ENCODE results near the gene GPR18. TPM values are rescaled to one million over a fixed set of nuclear protein-coding genes. Genes with fewer than 3 reads are reported as not detected.
A peak's percentile ranks its signal among the peaks of the same experiment; 100 is the strongest.

The GPR18 gene
- total and polyA plus RNA-seq, 9 of the 15 experiments (the other 6 are each of a cell fraction or from before 2014, with no cell fraction given), result 0.75 TPM; not detected in 8

DNA sequence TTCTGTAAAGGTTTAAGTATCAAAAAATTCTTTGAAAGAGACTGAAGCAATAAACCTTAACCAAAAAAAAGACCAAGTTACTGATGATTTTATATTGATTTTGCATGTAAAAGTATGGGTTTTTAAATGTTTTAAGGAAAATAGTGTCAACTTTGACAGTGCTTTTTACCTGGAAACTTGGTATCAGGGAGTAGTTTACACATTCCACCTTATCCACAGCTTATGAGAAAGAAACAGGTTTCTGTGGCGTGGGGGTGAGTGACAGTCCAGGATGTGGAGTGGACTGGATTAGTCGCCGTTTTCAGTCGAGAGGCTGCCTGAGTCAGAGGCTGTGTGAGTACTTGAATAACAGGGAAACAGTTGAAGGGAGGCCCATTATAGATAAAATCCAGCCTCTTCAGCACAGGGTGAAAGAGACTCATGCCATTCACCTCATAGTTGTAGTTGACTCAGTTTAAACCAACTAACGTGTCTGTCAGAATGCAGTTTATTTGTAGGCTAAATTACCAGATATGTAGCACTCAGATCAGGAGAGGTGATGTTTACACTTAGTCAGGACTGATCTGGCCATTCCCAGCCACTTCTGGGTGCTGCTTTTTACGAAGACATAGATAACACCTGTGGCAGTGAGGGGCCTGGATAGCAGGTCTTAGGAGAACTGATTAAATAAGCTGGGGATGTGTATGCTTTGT, 49.6 kb upstream of the GPR18 start (continued):
- no peak for TF ChIP-seq ZNF655 (CRISPR knock-in tag; IDR thresholded peaks at IDR 0.05)
- TF ChIP-seq MCM3 (IDR thresholded peaks at IDR 0.05), result no peak
- no peak for TF ChIP-seq ZNF407 (IDR thresholded peaks at IDR 0.05; ENCODE audit: low read depth)
- 0 out of 2 replicates have a peak, but pooled peaks have one; percentile 14 for TF ChIP-seq NFE2 (IDR thresholded peaks at IDR 0.05; ENCODE audit: low read depth)
- TF ChIP-seq, protein P1, sequence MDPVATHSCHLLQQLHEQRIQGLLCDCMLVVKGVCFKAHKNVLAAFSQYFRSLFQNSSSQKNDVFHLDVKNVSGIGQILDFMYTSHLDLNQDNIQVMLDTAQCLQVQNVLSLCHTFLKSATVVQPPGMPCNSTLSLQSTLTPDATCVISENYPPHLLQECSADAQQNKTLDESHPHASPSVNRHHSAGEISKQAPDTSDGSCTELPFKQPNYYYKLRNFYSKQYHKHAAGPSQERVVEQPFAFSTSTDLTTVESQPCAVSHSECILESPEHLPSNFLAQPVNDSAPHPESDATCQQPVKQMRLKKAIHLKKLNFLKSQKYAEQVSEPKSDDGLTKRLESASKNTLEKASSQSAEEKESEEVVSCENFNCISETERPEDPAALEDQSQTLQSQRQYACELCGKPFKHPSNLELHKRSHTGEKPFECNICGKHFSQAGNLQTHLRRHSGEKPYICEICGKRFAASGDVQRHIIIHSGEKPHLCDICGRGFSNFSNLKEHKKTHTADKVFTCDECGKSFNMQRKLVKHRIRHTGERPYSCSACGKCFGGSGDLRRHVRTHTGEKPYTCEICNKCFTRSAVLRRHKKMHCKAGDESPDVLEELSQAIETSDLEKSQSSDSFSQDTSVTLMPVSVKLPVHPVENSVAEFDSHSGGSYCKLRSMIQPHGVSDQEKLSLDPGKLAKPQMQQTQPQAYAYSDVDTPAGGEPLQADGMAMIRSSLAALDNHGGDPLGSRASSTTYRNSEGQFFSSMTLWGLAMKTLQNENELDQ (CRISPR knock-in tag; IDR thresholded peaks at IDR 0.05; ENCODE audit: borderline replicate concordance), result no peak
- TF ChIP-seq, protein P2, sequence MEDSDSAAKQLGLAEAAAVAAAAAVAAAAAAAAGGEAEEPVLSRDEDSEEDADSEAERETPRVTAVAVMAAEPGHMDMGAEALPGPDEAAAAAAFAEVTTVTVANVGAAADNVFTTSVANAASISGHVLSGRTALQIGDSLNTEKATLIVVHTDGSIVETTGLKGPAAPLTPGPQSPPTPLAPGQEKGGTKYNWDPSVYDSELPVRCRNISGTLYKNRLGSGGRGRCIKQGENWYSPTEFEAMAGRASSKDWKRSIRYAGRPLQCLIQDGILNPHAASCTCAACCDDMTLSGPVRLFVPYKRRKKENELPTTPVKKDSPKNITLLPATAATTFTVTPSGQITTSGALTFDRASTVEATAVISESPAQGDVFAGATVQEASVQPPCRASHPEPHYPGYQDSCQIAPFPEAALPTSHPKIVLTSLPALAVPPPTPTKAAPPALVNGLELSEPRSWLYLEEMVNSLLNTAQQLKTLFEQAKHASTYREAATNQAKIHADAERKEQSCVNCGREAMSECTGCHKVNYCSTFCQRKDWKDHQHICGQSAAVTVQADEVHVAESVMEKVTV (CRISPR knock-in tag; IDR thresholded peaks at IDR 0.05), result no peak
- TF ChIP-seq ELF1 (tag; IDR thresholded peaks at IDR 0.05), result 0 out of 2 replicates have a peak, but pooled peaks have one; percentile 21
- TF ChIP-seq BDP1 (IDR thresholded peaks at IDR 0.05; ENCODE audit: insufficient read depth, insufficient read length), result no peak
